Measurements from ENCODE around the gene EXOC6.

- no peak for TF ChIP-seq CTCF (conservative IDR thresholded peaks at IDR 0.05; ENCODE audit: low read length)
- no peak for TF ChIP-seq EZH2phosphoT487 (IDR thresholded peaks at IDR 0.05; ENCODE audit: borderline replicate concordance, low read depth, low read length)
Observed at GRCh38 chr10:92868557-92868956, 20.2 kb downstream of the EXOC6 start.
